ENCODE measurements around the gene NHS. TPM values are rescaled to one million over a fixed set of nuclear protein-coding genes. Genes with fewer than 3 reads are reported as not detected.

The NHS gene
- total and polyA plus RNA-seq, 2 of the 4 experiments (the other 2 are of a cell fraction): 0.36 to 0.90 TPM

DNA sequence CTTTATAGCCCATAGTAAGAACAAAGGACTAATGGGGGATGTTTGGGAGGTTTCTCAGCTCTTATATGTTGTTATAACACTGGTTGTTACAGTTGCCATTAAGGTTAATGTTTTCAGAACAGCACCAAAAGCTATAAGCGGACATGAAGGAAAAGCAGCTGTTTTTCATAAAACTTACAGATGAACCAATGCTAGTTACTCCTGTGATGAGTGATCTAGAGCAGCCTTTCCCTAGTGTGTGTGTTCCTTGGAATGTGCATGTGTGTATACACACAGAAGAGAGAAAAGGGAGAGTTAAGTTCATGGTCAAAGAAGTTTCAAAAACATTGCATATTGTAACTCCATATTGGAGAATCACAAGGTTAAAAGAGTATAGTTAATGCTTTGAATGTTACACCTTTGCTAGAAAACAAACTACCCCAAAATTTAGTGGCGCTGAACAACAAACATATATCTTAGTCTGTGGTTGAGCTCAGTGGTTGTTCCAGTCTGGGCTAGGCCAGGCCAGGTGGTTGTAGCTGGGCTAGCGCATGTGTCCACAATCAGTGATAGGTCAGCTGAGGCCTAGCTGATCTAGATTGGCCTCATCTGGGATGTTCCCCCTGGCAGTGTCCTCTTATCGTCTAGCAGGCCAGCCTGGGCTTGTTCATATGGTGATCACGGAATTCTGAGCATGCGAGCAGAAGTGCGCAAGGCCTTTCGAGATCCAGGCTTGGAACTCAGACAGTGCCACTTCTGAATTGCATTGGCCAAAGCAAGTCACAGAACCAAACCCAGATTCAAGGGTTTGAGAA lies 151.0 kb downstream of the NHS start:
- H4K5ac ChIP-seq (ENCODE audit: low read depth, low read length): no peak overlapping the region; the same call in 1 of the 2 replicates
- peaks cover 9% of the 10 kb centered on the region for H3K4me1 ChIP-seq (ENCODE audit: control insufficient read depth, insufficient read depth, low read length)
- BruUV-seq (replicated peaks): no TSS peak
- H4K91ac ChIP-seq (ENCODE audit: insufficient read depth, low read depth, low read length): peak overlapping the region; percentile 15; the same call in 1 of the 2 replicates
- no peak overlapping the region for H3K23ac ChIP-seq (ENCODE audit: low read depth, low read length)
- no peak overlapping the region for H3K56ac ChIP-seq (ENCODE audit: extremely low read depth, insufficient read depth, low read length)
- H3K14ac ChIP-seq (replicated peaks; ENCODE audit: low read depth, low read length): no peak overlapping the region
- no peaks in the 10 kb centered on the region for H3K27me3 ChIP-seq (ENCODE audit: control insufficient read depth, insufficient read depth, low read length)
- in situ Hi-C loops (cut with MboI; ENCODE audit: low sequenced_read_pairs) (loop anchor here (10.0 kb wide), 1 partner anchor 151 kb away; the partner anchor contains the start of gene NHS), dilution Hi-C loops (cut with HindIII; ENCODE audit: low sequenced_read_pairs, unreplicated experiment) (no loop called here), intact Hi-C loops (cut with micrococcal nuclease) (loop anchor here (2.0 to 5.0 kb wide), 2 partner anchors 151 to 284 kb away; partner anchors contain the start of gene NHS)
- CTCF ChIA-PET: interaction anchor here (0.6 to 0.7 kb wide), 2 partner anchors 58 to 155 kb away, joined by 3 to 4 read pairs; no protein-coding TSS in a partner anchor
- no peaks in the 10 kb centered on the region for H4K20me1 ChIP-seq (ENCODE audit: insufficient read depth, low read length)
- H3K9me1 ChIP-seq (ENCODE audit: insufficient read depth, low read length): peaks cover 2% of the 10 kb centered on the region; the same call in 1 of the 2 replicates
- H3K9ac ChIP-seq (ENCODE audit: low read depth, low read length): no peak overlapping the region
- ATAC-seq (ENCODE audit: low read depth) (peak; percentile 55), DNase-seq (peak; percentile 62)
- H4K8ac ChIP-seq (ENCODE audit: low read depth in 2 of 2, low read length in 2 of 2): no peak overlapping the region
- H3K4ac ChIP-seq (ENCODE audit: low read depth, low read length): no peak overlapping the region
- H3K27ac ChIP-seq (ENCODE audit: insufficient read depth, low read length): peak overlapping the region; percentile 77; the same call in 1 of the 2 replicates
- H3K4me3 ChIP-seq (ENCODE audit: insufficient read depth, low read depth, low read length): no peak overlapping the region
- H2BK15ac ChIP-seq (ENCODE audit: low read depth, low read length): no peak overlapping the region
- no peak overlapping the region for H2AFZ ChIP-seq (replicated peaks; ENCODE audit: low read length, poor library complexity)
- H3K36me3 ChIP-seq (ENCODE audit: control insufficient read depth, insufficient read depth, low read length): no peaks in the 10 kb centered on the region
- H3K79me1 ChIP-seq (ENCODE audit: low read depth in 1 of 2, low read length in 2 of 2): no peaks in the 10 kb centered on the region
- H2BK5ac ChIP-seq (ENCODE audit: low read depth, low read length, poor library complexity, severe bottlenecking): no peak overlapping the region
- POLR2A ChIA-PET (ENCODE audit: unreplicated experiment): no interaction called here
- H3K9me3 ChIP-seq (ENCODE audit: control insufficient read depth, insufficient read depth, low read length): no peaks in the 10 kb centered on the region
- no peak overlapping the region for H3K4me2 ChIP-seq (ENCODE audit: low read depth, low read length)
- no peak overlapping the region for H2BK120ac ChIP-seq (ENCODE audit: low read depth, low read length)
- no peak overlapping the region for H2AK5ac ChIP-seq (ENCODE audit: low read depth, low read length)
- H2AK9ac ChIP-seq (replicated peaks; ENCODE audit: low read depth, low read length, poor library complexity): no peak overlapping the region
- 85% methylated on average over 6 of the region's 8 CpGs; no CpG with 5 or more reads in 1 of the 2 experiments for WGBS, 2 experiments (ENCODE audit: extremely low coverage in 2 of 2, insufficient read length in 1 of 2)
- no peak overlapping the region for H2BK20ac ChIP-seq (ENCODE audit: low read depth, low read length)
- peak overlapping the region; percentile 0; the same call in 1 of the 2 replicates for H3K18ac ChIP-seq (ENCODE audit: low read depth, low read length)
- TF ChIP-seq, protein P1, sequence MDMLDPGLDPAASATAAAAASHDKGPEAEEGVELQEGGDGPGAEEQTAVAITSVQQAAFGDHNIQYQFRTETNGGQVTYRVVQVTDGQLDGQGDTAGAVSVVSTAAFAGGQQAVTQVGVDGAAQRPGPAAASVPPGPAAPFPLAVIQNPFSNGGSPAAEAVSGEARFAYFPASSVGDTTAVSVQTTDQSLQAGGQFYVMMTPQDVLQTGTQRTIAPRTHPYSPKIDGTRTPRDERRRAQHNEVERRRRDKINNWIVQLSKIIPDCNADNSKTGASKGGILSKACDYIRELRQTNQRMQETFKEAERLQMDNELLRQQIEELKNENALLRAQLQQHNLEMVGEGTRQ (IDR thresholded peaks at IDR 0.05; ENCODE audit: low read depth, low read length): no peak
- TF ChIP-seq RAD21 (IDR thresholded peaks at IDR 0.05; ENCODE audit: low read length) (no peak), RCOR1 (IDR thresholded peaks at IDR 0.05; ENCODE audit: insufficient replicate concordance, low read length) (no peak), MXI1 (IDR thresholded peaks at IDR 0.05; ENCODE audit: borderline replicate concordance, low read depth, low read length) (no peak), POLR2A (IDR thresholded peaks at IDR 0.05; ENCODE audit: low read depth, low read length) (no peak), BHLHE40 (IDR thresholded peaks at IDR 0.05; ENCODE audit: low read depth, low read length) (no peak), SMC3 (IDR thresholded peaks at IDR 0.05; ENCODE audit: low read depth, low read length) (no peak), RFX5 (IDR thresholded peaks at IDR 0.05; ENCODE audit: low read depth, low read length) (no peak), CHD1 (IDR thresholded peaks at IDR 0.05; ENCODE audit: low read depth, low read length) (no peak), FOS (IDR thresholded peaks at IDR 0.05; ENCODE audit: low read depth, low read length) (no peak), MAZ (IDR thresholded peaks at IDR 0.05; ENCODE audit: borderline replicate concordance, low read depth, low read length) (no peak), NFE2L2 (IDR thresholded peaks at IDR 0.05; ENCODE audit: low read depth, low read length) (no peak)
- TF ChIP-seq, protein P2, sequence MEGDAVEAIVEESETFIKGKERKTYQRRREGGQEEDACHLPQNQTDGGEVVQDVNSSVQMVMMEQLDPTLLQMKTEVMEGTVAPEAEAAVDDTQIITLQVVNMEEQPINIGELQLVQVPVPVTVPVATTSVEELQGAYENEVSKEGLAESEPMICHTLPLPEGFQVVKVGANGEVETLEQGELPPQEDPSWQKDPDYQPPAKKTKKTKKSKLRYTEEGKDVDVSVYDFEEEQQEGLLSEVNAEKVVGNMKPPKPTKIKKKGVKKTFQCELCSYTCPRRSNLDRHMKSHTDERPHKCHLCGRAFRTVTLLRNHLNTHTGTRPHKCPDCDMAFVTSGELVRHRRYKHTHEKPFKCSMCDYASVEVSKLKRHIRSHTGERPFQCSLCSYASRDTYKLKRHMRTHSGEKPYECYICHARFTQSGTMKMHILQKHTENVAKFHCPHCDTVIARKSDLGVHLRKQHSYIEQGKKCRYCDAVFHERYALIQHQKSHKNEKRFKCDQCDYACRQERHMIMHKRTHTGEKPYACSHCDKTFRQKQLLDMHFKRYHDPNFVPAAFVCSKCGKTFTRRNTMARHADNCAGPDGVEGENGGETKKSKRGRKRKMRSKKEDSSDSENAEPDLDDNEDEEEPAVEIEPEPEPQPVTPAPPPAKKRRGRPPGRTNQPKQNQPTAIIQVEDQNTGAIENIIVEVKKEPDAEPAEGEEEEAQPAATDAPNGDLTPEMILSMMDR (conservative IDR thresholded peaks at IDR 0.05; ENCODE audit: low read depth, low read length): no peak
- TF ChIP-seq, protein P3, sequence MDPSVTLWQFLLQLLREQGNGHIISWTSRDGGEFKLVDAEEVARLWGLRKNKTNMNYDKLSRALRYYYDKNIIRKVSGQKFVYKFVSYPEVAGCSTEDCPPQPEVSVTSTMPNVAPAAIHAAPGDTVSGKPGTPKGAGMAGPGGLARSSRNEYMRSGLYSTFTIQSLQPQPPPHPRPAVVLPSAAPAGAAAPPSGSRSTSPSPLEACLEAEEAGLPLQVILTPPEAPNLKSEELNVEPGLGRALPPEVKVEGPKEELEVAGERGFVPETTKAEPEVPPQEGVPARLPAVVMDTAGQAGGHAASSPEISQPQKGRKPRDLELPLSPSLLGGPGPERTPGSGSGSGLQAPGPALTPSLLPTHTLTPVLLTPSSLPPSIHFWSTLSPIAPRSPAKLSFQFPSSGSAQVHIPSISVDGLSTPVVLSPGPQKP (IDR thresholded peaks at IDR 0.05; ENCODE audit: borderline replicate concordance, low read depth, low read length): no peak
